ENCODE measurements around the gene LY6G5C.

DNA sequence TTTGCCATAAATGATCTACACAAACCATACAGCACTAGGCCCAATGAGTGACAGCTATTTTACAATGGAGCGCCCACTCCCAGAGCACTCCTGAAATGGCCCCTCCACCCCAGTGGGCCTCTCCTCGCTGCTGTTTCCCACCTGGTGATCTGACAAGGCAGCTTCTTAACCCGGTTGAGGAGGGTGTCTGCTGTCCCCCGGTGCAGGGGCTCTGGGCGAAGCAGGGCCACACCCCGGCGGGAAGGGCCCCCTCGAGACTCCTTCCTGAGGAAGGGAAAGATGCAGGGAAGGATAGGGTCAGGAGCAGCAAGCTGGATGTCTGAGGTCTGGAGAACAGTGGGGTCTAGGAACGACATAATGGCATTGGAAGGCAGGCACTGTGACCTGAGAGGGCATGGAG lies 12.0 kb upstream of the LY6G5C start:
- TF ChIP-seq EZH2 (IDR thresholded peaks at IDR 0.05; ENCODE audit: insufficient read depth, poor library complexity, severe bottlenecking) (no peak), EZH2phosphoT487 (IDR thresholded peaks at IDR 0.05; ENCODE audit: insufficient read depth, low read depth) (no peak)
